Uterus (tissue), 4 donors: ENCODE measurements around the gene GPBP1L1. TPM values are rescaled to one million over a fixed set of nuclear protein-coding genes. Genes with fewer than 3 reads are reported as not detected.

ENCODE experiments used
- DNase-seq, 2 donors: peaks; one replicate each; pipeline ENCODE4 v3.0.0-alpha.2; 2019 to 2020
- H3K27ac ChIP-seq, 2 donors: fragments of 200-600 bp; sonication (generic); 1 replicate in 1 of 2; 2 replicates in 1 of 2; pipeline ENCODE4 v1.5.1; 2016 to 2018
- H3K27me3 ChIP-seq, 2 donors: fragments of 200-600 bp; sonication (generic); one replicate each; pipeline ENCODE4 v1.5.1; 2018 to 2019; ENCODE audit warnings: control low read depth in 1 of 2
- H3K36me3 ChIP-seq, 2 donors: fragments of 200-600 bp; sonication (generic); one replicate each; pipeline ENCODE4 v1.5.1; 2019; ENCODE audit warnings: control low read depth in 1 of 2
- H3K4me1 ChIP-seq, 2 donors: fragments of 200-600 bp; sonication (generic); one replicate each; pipeline ENCODE4 v1.5.1; 2018 to 2019; ENCODE audit warnings: control low read depth in 1 of 2
- H3K4me3 ChIP-seq, 2 donors: fragments of 200-600 bp; sonication (generic); 1 replicate in 1 of 2; 2 replicates in 1 of 2; pipeline ENCODE4 v1.5.1; 2018 to 2019; ENCODE audit warnings: mild to moderate bottlenecking in 1 of 2
- H3K9me3 ChIP-seq, 2 donors: fragments of 200-600 bp; sonication (generic); one replicate each; pipeline ENCODE4 v1.5.1; 2019; ENCODE audit warnings: control low read depth in 1 of 2
- CTCF ChIP-seq, 4 experiments: fragments of 200-600 bp in 2 of 4; fragments of 450-650 bp in 2 of 4; sonication (generic) in 2 of 4; IDR thresholded peaks; one replicate each; pipeline ENCODE4 v1.5.1; 2016 to 2019; ENCODE audit warnings: antibody characterized with exemption in 4 of 4, mild to moderate bottlenecking in 2 of 4, moderate library complexity in 1 of 4
- POLR2A ChIP-seq, 2 donors: fragments of 450-650 bp; IDR thresholded peaks; one replicate each; pipeline ENCODE4 v1.6.1; 2016; ENCODE audit warnings: antibody characterized with exemption in 2 of 2, mild to moderate bottlenecking in 1 of 2, moderate library complexity in 1 of 2
- intact Hi-C: fragments of 100-400 bp; cut with DNase I; formaldehyde crosslinking; loops from one replicate; pipeline ENCODE4 v1.15.1; 2023; ENCODE audit warnings: low total_unique reads
- total RNA-seq, 4 donors: library from RNA; depleted of rRNA in 3 of 4; stranded (reverse); fragments of >200 nt in 3 of 4; gene quantifications; one replicate each; pipeline versions ENCODE4 v1.1.0 to v1.2.4, GENCODE V29; 2014 to 2023
- donor health status: DM: yes; HTN: yes; CAD: no.

The GPBP1L1 gene
- total RNA-seq, 4 donors from 2014 or later: 61.2 to 136 (median 109) TPM

GRCh38 chr1:45669859-45670655 is 16.3 kb downstream of the GPBP1L1 start:
- no peaks in the 10 kb centered on the region for H3K27me3 ChIP-seq
- no peak for TF ChIP-seq POLR2A (IDR thresholded peaks at IDR 0.05)
- no peak for TF ChIP-seq CTCF (IDR thresholded peaks at IDR 0.05)
- H3K4me3 ChIP-seq: no peak overlapping the region
- H3K36me3 ChIP-seq: no peaks in the 10 kb centered on the region
- DNase-seq: no peak
- H3K27ac ChIP-seq: no peak overlapping the region
- intact Hi-C loops: no loop called here
- no peaks in the 10 kb centered on the region for H3K9me3 ChIP-seq
- H3K4me1 ChIP-seq: peaks cover 0 to 14% of the 10 kb centered on the region in 2 donors

GRCh38 chr1:45669379-45669778 is 17.0 kb downstream of the GPBP1L1 start:
- Histone ChIP-seq H3K4me1 (peaks cover 0 to 14% of the 10 kb centered on the region in 2 donors), H3K27me3 (no peaks in the 10 kb centered on the region)
- intact Hi-C loops: no loop called here

GRCh38 chr1:45668526-45668925 is 17.8 kb downstream of the GPBP1L1 start:
- DNase-seq: no peak
- H3K36me3 ChIP-seq: no peaks in the 10 kb centered on the region
- TF ChIP-seq CTCF (IDR thresholded peaks at IDR 0.05): no peak
- TF ChIP-seq POLR2A (IDR thresholded peaks at IDR 0.05): no peak
- no peak overlapping the region for H3K27ac ChIP-seq
- no peaks in the 10 kb centered on the region for H3K9me3 ChIP-seq
- peaks cover 0 to 14% of the 10 kb centered on the region in 2 donors for H3K4me1 ChIP-seq
- intact Hi-C loops: no loop called here
- H3K4me3 ChIP-seq: no peak overlapping the region
- no peaks in the 10 kb centered on the region for H3K27me3 ChIP-seq

More at GRCh38 chr1:45669379-45669778, 17.0 kb downstream of the GPBP1L1 start:
- Histone ChIP-seq H3K9me3 (no peaks in the 10 kb centered on the region), H3K4me3 (no peak overlapping the region), H3K36me3 (no peaks in the 10 kb centered on the region), H3K27ac (no peak overlapping the region)
- TF ChIP-seq CTCF (IDR thresholded peaks at IDR 0.05) (no peak), POLR2A (IDR thresholded peaks at IDR 0.05) (no peak)
- DNase-seq: no peak

GRCh38 chr1:45667321-45668111 is 18.8 kb downstream of the GPBP1L1 start:
- Histone ChIP-seq H3K9me3 (no peaks in the 10 kb centered on the region), H3K27me3 (no peaks in the 10 kb centered on the region), H3K4me3 (no peak overlapping the region), H3K27ac (no peak overlapping the region), H3K36me3 (no peaks in the 10 kb centered on the region), H3K4me1 (peaks cover 0 to 14% of the 10 kb centered on the region in 2 donors)
- no peak for DNase-seq
- no peak for TF ChIP-seq POLR2A (IDR thresholded peaks at IDR 0.05)
- no peak for TF ChIP-seq CTCF (IDR thresholded peaks at IDR 0.05)
- intact Hi-C loops: no loop called here

GRCh38 chr1:45666836-45667235 is 19.5 kb downstream of the GPBP1L1 start:
- intact Hi-C loops: no loop called here
- Histone ChIP-seq H3K27me3 (no peaks in the 10 kb centered on the region), H3K36me3 (no peaks in the 10 kb centered on the region), H3K4me1 (peaks cover 0 to 14% of the 10 kb centered on the region in 2 donors), H3K4me3 (no peak overlapping the region), H3K27ac (no peak overlapping the region), H3K9me3 (no peaks in the 10 kb centered on the region)
- TF ChIP-seq POLR2A (IDR thresholded peaks at IDR 0.05) (no peak), CTCF (IDR thresholded peaks at IDR 0.05) (no peak)
- no peak for DNase-seq
